GM19328 (cell line): Measurements from ENCODE around the gene IL6ST.
"Not testable (repeated sequence)": the region's sequence is repeated elsewhere in the genome, so short reads cannot be mapped to it uniquely, and the experiment has no call there.

Experiments used
- ATAC-seq: cut with Tn5 transposase; IDR thresholded peaks from one replicate; pipeline ENCODE4 v1.9.1; 2021; ENCODE audit warnings: mild to moderate bottlenecking, moderate library complexity; ENCODE audit not compliant: unreplicated experiment

IL6ST gene

GRCh38 chr5:56006094-56006493 is 11.3 kb upstream of the IL6ST start:
- no peak for ATAC-seq

- no peak for ATAC-seq
These were observed 10.1 kb upstream of the IL6ST start for GRCh38 chr5:56004874-56005273.

- ATAC-seq, result no peak
These were observed 8.9 kb upstream of the IL6ST start for GRCh38 chr5:56003679-56004078.

GRCh38 chr5:56003179-56003578 is 8.4 kb upstream of the IL6ST start:
- ATAC-seq, result no peak

GRCh38 chr5:56002303-56002702 is 7.5 kb upstream of the IL6ST start:
- no peak for ATAC-seq

- ATAC-seq, result not testable (repeated sequence)
These were observed 5.5 kb upstream of the IL6ST start for GRCh38 chr5:56000221-56000620.

GRCh38 chr5:55998966-55999365 is 4.2 kb upstream of the IL6ST start:
- ATAC-seq, result no peak

- ATAC-seq, result no peak
These were observed 3.1 kb upstream of the IL6ST start for GRCh38 chr5:55997742-55998351.

- peak; percentile 98 for ATAC-seq
These were observed 493 bp upstream of the IL6ST start for GRCh38 chr5:55994998-55995914.

GRCh38 chr5:55993731-55994494 is 850 bp downstream of the IL6ST start:
- ATAC-seq, result no peak

- ATAC-seq, result no peak
These were observed 1.8 kb downstream of the IL6ST start for GRCh38 chr5:55993013-55993412.

- no peak for ATAC-seq
These were observed 2.8 kb downstream of the IL6ST start for GRCh38 chr5:55991768-55992486.

GRCh38 chr5:55990895-55991294 is 3.9 kb downstream of the IL6ST start:
- not testable (repeated sequence) for ATAC-seq

GRCh38 chr5:55989860-55990259 is 4.9 kb downstream of the IL6ST start:
- no peak for ATAC-seq

- ATAC-seq, result no peak
These were observed 5.7 kb downstream of the IL6ST start for GRCh38 chr5:55988979-55989638.

GRCh38 chr5:55988428-55988827 is 6.3 kb downstream of the IL6ST start:
- ATAC-seq, result not testable (repeated sequence)

- ATAC-seq, result no peak
These were observed 7.8 kb downstream of the IL6ST start for GRCh38 chr5:55986931-55987330.

GRCh38 chr5:55985181-55985580 is 9.6 kb downstream of the IL6ST start:
- no peak for ATAC-seq

- ATAC-seq, result no peak
These were observed 10.8 kb downstream of the IL6ST start for GRCh38 chr5:55983986-55984385.

- ATAC-seq, result no peak
These were observed 11.8 kb downstream of the IL6ST start for GRCh38 chr5:55982957-55983381.
